Smooth muscle cell (in vitro differentiated cells): ENCODE data around the gene CEP128. TPM values are rescaled to one million over a fixed set of nuclear protein-coding genes. Genes with fewer than 3 reads are reported as not detected.

Source experiments
- DNase-seq: peaks from one replicate; lab custom pipeline; 2025; ENCODE audit not compliant: unreplicated experiment; lab: John Stamatoyannopoulos, UW
- H2AFZ ChIP-seq: fragments of 200-600 bp; sonication (generic); 2 replicates; pipeline ENCODE4 v1.6.0; 2016; ENCODE audit warnings: antibody characterized with exemption, low read depth, mild to moderate bottlenecking
- H3F3A ChIP-seq: fragments of 200-600 bp; sonication (generic); 2 replicates; pipeline ENCODE4 v1.6.0; 2017; ENCODE audit warnings: antibody characterized with exemption, low read depth
- H3K27ac ChIP-seq: fragments of 200-600 bp; sonication (generic); 2 replicates; pipeline ENCODE4 v1.5.1; 2016; ENCODE audit warnings: low read depth, mild to moderate bottlenecking
- H3K27me3 ChIP-seq: fragments of 200-600 bp; sonication (generic); 2 replicates; pipeline ENCODE4 v1.6.1; 2016; ENCODE audit warnings: low read depth, mild to moderate bottlenecking
- H3K36me3 ChIP-seq: fragments of 200-600 bp; sonication (generic); 2 replicates; pipeline ENCODE4 v1.5.1; 2016; ENCODE audit warnings: low read depth
- H3K4me1 ChIP-seq: fragments of 200-600 bp; sonication (generic); 2 replicates; pipeline ENCODE4 v1.5.1; 2016; ENCODE audit warnings: low read depth
- H3K4me2 ChIP-seq: fragments of 200-600 bp; sonication (generic); 2 replicates; pipeline ENCODE4 v1.6.0; 2016; ENCODE audit warnings: mild to moderate bottlenecking
- H3K4me3 ChIP-seq: fragments of 200-600 bp; sonication (generic); 2 replicates; pipeline ENCODE4 v1.5.1; 2016; ENCODE audit warnings: mild to moderate bottlenecking
- H3K79me2 ChIP-seq: fragments of 200-600 bp; sonication (generic); 2 replicates; pipeline ENCODE4 v1.6.0; 2016; ENCODE audit warnings: low read depth, mild to moderate bottlenecking
- H3K9ac ChIP-seq: fragments of 200-600 bp; sonication (generic); 2 replicates; pipeline ENCODE4 v1.6.0; 2016; ENCODE audit warnings: low read depth
- H3K9me3 ChIP-seq: fragments of 200-600 bp; sonication (generic); replicated peaks from 2 replicates; pipeline ENCODE4 v1.5.1; 2016; ENCODE audit warnings: low read depth
- H4K20me1 ChIP-seq: fragments of 200-600 bp; sonication (generic); 2 replicates; pipeline ENCODE4 v1.6.0; 2016; ENCODE audit warnings: low read depth
- CTCF ChIP-seq: fragments of 200-600 bp; sonication (generic); IDR thresholded peaks from 2 replicates; pipeline ENCODE4 v1.5.1; 2017; ENCODE audit warnings: borderline replicate concordance, mild to moderate bottlenecking, antibody characterized with exemption; ENCODE audit not compliant: insufficient read depth, poor library complexity, severe bottlenecking
- WGBS: methylation state at CpG from one replicate; pipeline ENCODE4 v1.1.7; 2016; ENCODE audit warnings: low lambda C conversion rate; 5-methylcytosine and 5-hydroxymethylcytosine counted together
- polyA plus RNA-seq: library from polyadenylated mRNA; unstranded; fragments of >200 nt; fragmentation: Nextera tagmentation; extraction: Ambion mirVana; gene quantifications from 2 replicates; pipeline ENCODE4 v1.2.1, GENCODE V29; 2016
- total RNA-seq: library from RNA; depleted of rRNA; stranded (reverse); fragments of >200 nt; gene quantifications from 2 replicates; pipeline ENCODE4 v1.2.3, GENCODE V29; 2014

Gene CEP128
- total and polyA plus RNA-seq, 2 experiments from 2014 or later, result 2.7 to 4.4 TPM

DNA sequence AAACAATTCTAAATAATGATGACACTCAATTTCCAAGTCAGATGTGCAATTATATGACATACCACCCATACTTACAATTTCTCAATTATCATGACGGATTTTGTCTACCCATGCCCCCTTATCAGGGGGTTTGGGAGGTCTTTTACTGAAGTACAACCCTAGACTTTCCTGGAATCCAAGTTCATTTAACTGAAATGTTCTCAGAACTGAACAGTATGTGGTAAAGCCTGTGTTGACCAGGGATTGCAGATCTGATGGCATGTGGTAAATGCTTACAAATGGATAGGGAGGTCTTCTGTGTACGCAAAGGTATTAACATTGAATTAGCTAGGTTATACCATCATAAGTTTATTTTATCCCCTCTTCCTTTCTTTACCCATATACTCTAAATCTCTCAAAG, 281.8 kb downstream of the CEP128 start:
- Histone ChIP-seq H2AFZ (no peak overlapping the region), H3K79me2 (no peaks in the 10 kb centered on the region), H3K9ac (no peak overlapping the region), H3F3A (no peaks in the 10 kb centered on the region), H3K4me2 (no peak overlapping the region), H3K27ac (no peak overlapping the region), H3K4me3 (no peak overlapping the region), H4K20me1 (no peaks in the 10 kb centered on the region), H3K36me3 (no peaks in the 10 kb centered on the region), H3K4me1 (peaks cover 4% of the 10 kb centered on the region), H3K27me3 (no peaks in the 10 kb centered on the region), H3K9me3 (no peaks in the 10 kb centered on the region)
- WGBS, result 75% methylated on average over 2 of the region's 2 CpGs
- no peak for DNase-seq
- no peak for TF ChIP-seq CTCF

DNA sequence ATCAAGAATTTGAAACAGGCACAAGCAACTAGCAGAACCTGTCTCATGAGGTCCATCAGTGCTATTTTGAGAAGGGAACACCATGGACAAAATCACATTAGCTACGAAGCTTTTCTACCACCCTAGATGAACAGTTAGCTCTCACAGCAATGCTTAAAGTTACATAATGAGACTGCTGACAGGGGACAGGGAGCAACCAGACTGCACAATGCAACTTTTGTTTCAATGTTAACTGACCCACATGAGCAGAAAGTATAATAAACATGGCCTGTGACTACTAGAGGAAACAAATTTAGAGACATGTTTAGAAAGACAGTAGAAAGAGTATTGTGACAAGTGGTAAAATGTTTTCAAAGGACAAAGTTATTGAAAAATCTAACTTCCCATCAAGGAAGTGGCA, 282.8 kb downstream of the CEP128 start:
- Histone ChIP-seq H3K9ac (no peak overlapping the region), H3K27me3 (no peaks in the 10 kb centered on the region), H3K4me3 (no peak overlapping the region), H2AFZ (no peak overlapping the region), H4K20me1 (no peaks in the 10 kb centered on the region), H3K4me2 (no peak overlapping the region), H3K4me1 (no peaks in the 10 kb centered on the region), H3K9me3 (no peaks in the 10 kb centered on the region), H3K36me3 (no peaks in the 10 kb centered on the region), H3F3A (no peaks in the 10 kb centered on the region), H3K79me2 (no peaks in the 10 kb centered on the region), H3K27ac (no peak overlapping the region)
- WGBS, result 97% methylated on average over 1 of the region's 1 CpG
- DNase-seq, result no peak
- TF ChIP-seq CTCF, result no peak

DNA sequence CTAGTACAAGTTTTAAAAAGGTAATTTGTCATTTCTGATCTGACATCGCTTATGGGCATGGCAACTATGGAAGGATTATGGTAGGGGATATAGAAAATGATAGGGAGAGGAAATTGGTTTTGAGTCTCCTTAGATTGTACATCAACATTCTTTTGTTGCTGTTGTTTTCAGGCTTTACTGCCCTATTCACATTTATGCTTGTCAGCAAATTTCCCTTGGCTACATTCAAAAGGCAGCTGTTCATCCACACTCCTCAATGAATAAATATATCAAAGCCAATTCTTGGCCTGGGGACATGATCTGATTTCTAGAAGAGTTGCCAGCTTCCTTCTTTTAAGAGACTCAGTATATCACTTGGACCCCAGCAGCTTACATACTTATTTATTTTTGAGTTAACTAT, 283.4 kb downstream of the CEP128 start:
- WGBS, result 97% methylated on average over 1 of the region's 1 CpG
- H3F3A ChIP-seq, result no peaks in the 10 kb centered on the region
- H4K20me1 ChIP-seq, result no peaks in the 10 kb centered on the region
- H3K4me2 ChIP-seq, result no peak overlapping the region
- TF ChIP-seq CTCF, result no peak
- H3K4me3 ChIP-seq, result no peak overlapping the region
- no peak overlapping the region for H3K9ac ChIP-seq
- no peaks in the 10 kb centered on the region for H3K4me1 ChIP-seq
- no peak for DNase-seq
- no peaks in the 10 kb centered on the region for H3K36me3 ChIP-seq
- no peak overlapping the region for H3K27ac ChIP-seq
- H3K9me3 ChIP-seq, result no peaks in the 10 kb centered on the region
- no peak overlapping the region for H2AFZ ChIP-seq
- no peaks in the 10 kb centered on the region for H3K79me2 ChIP-seq
- H3K27me3 ChIP-seq, result no peaks in the 10 kb centered on the region

- no peaks in the 10 kb centered on the region for H3K27me3 ChIP-seq
- no peaks in the 10 kb centered on the region for H3K36me3 ChIP-seq
- WGBS, result 80% methylated on average over 3 of the region's 3 CpGs
- no peaks in the 10 kb centered on the region for H4K20me1 ChIP-seq
- no peak overlapping the region for H2AFZ ChIP-seq
- no peak for DNase-seq
- H3K4me1 ChIP-seq, result no peaks in the 10 kb centered on the region
- no peak overlapping the region for H3K9ac ChIP-seq
- H3F3A ChIP-seq, result no peaks in the 10 kb centered on the region
- H3K79me2 ChIP-seq, result no peaks in the 10 kb centered on the region
- no peaks in the 10 kb centered on the region for H3K9me3 ChIP-seq
- no peak overlapping the region for H3K4me2 ChIP-seq
- H3K27ac ChIP-seq, result no peak overlapping the region
- H3K4me3 ChIP-seq, result no peak overlapping the region
- TF ChIP-seq CTCF, result no peak
These were observed 287.6 kb downstream of the CEP128 start for GRCh38 chr14:80653956-80654355.
